A549 treated with GW870086 at 1 μM for 4 hours (cell line): ENCODE data around the gene ZNF836. TPM values are rescaled to one million over a fixed set of nuclear protein-coding genes. Genes with fewer than 3 reads are reported as not detected.

Experiments used
- total RNA-seq: library from RNA; stranded (reverse); fragments of 200-300 nt; extraction: Qiagen RNA extraction; gene quantifications from 5 replicates; pipeline ENCODE4 v1.2.3, GENCODE V29; 2022; ENCODE audit warnings: low read depth

ZNF836 gene
- 0.21 to 2.5 TPM (median 0.82 TPM) in 5 replicates for total RNA-seq

DNA sequence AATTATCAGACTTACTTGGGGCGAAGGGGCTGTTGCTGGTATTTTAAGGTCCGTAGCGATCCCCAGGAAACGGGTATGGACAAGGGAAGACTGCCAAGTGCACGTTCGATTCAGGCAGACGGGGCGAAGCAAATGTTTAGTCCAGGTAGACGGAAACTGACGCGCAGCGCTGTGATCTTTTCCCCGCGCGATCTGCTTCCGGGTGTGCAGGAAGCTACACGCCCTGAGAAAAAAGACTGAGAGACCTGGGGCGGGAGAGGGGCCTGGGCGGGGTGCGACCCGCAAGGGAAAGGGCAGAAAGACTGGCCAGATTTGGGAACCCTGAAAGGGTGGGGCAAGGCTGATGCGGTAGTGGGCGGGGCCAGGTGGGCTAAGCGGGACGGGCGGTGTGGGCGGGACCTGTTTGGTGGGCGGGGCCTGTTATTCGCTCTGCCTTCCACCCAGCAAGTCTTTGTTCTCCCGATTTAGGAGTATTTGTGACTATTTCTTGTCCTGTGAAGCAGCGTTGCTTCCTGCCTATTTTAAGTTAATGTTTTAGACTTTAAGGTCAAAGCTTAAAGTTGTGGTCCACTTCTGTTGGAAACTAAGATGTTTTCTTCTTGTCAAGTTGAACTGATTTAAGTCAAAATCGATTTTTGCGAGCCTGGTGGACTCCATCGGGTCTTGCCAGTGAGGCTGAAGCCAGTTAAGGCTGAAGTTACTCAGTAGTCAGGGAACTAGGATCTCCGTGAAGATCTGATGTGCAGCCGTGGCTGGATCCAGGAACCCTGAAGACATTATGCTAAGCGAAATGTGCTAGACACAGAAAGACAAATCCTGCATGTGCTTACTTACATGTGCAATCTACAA, at the start of gene ZNF836:
TSS of gene ZNF836 (minus strand) at position 301 of the 849 bp plus-strand sequence. CDS start 3,549 bp downstream, outside the sequence.

DNA sequence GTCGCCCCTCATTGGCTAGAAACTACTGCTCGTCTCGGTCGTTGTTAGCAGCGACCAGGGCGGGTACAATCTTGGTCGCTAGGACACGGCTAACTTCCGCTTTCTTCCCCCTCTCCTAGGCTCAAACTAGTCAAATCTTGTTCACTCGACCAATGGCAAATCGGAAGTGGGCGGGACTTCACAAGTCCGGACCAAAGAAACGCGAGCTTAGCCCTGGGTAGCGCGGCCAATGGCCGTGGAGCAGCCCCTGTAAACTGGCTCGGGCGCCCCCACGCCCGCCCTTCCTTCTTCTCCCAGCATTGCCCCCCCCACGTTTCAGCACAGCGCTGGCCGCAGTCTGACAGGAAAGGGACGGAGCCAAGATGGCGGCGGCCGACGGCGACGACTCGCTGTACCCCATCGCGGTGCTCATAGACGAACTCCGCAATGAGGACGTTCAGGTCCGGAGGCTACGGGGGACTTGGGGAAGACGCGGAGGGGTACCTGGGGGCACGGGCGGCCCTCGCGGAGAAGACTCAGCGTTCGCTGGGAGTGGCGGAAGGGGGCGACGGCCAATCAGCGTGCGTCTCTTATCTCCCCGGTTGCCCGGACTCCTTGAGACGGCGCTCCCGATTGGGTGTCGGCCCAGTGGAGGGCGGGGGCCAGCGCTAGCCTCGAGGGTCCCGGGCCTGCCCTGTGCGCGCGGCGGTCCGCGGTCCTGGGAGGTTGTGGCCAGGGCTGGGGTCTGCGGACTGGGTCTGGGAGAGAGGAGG, 18.5 kb upstream of the ZNF836 start, which contains the start of gene PPP2R1A:
TSS of gene PPP2R1A (plus strand) at position 318 of the 752 bp plus-strand sequence. CDS start at position 363, 45 bp downstream.

DNA sequence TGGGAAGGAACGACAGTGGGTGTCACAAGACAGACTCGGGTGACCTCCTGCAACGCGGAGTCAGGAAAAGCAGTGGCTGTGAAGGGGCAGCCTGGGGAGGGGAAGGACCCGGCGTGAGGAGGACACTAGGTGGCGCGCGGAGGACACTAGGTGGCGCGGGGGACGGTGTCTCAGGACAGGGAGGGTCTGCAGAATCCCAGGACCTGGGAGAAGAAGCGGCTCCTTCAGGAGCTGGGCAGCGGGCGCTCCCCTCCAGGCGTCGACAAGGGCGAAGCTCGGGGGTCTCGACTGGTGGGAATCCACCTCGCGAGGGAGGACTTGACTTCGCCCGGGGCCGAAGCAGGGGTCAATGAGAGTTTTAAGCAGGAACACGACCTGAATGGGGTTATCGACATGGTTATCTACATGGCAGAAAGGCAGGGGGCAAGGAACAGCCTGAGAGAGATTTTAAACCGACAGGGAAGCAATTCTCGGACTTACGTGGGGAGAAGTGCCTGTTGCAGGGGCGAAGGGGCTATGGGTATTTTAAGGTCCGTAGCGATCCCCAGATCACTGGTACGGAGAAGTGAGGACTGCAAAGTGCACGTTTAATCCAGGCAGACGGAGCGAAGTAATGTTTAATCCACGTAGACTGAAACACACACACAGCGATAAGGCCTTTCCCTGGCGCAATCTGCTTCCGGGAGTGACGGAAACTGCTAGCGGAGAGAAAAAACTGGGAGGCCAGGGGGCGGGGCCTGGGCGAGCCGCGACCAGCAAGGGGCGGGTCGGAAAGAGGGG, 32.0 kb downstream of the ZNF836 start, which contains the start of gene ZNF616:
TSS of gene ZNF616 (minus strand) at position 687 of the 780 bp plus-strand sequence. CDS start 9,426 bp downstream, outside the sequence.

Other genes with a start within 250 kb of the ZNF836 start
- 0.72 to 1.4 TPM (median 1.3 TPM) in 5 replicates for gene ZNF613, start 244.1 kb downstream of the ZNF836 start, total RNA-seq
- gene ZNF350, start 184.8 kb downstream of the ZNF836 start, total RNA-seq: 3.3 to 8.7 TPM (median 4.5 TPM) in 5 replicates
- 2.8 to 5.0 TPM (median 3.9 TPM) in 5 replicates for gene ZNF615, start 163.4 kb downstream of the ZNF836 start, total RNA-seq
- 2.2 to 3.6 TPM (median 3.4 TPM) in 5 replicates for gene ZNF614, start 143.2 kb downstream of the ZNF836 start, total RNA-seq
- gene ZNF432, start 122.8 kb downstream of the ZNF836 start, total RNA-seq: 1.4 to 2.1 TPM (median 1.8 TPM) in 5 replicates
- 1.0 to 3.0 TPM (median 2.2 TPM) in 5 replicates for gene ZNF841, start 75.9 kb downstream of the ZNF836 start, total RNA-seq
- 0.52 to 1.8 TPM (median 0.96 TPM) in 5 replicates for gene ZNF616, start 31.7 kb downstream of the ZNF836 start, total RNA-seq
- 183 to 309 TPM (median 305 TPM) in 5 replicates for gene PPP2R1A, start 18.4 kb upstream of the ZNF836 start, total RNA-seq
- gene ZNF766, start 98.0 kb upstream of the ZNF836 start, total RNA-seq: 6.3 to 10.6 TPM (median 9.1 TPM) in 5 replicates
- gene ZNF480, start 125.5 kb upstream of the ZNF836 start, total RNA-seq: 7.7 to 19.4 TPM (median 17.0 TPM) in 5 replicates
- gene ZNF610, start 164.6 kb upstream of the ZNF836 start, total RNA-seq: not detected in 5 replicates
- gene ZNF880, start 198.3 kb upstream of the ZNF836 start, total RNA-seq: 0.73 to 1.2 TPM (median 0.97 TPM) in 5 replicates
- gene ZNF528, start 226.2 kb upstream of the ZNF836 start, total RNA-seq: 0.13 to 0.21 TPM (median 0.16 TPM) in 3 of 5 replicates, not detected in the others